22Rv1 (cell line): Measurements from ENCODE around the gene SLC22A6.

Experiments
- H3K27ac ChIP-seq: fragments of 450-650 bp; 2 replicates; pipeline ENCODE4 v1.5.1; 2017
- CTCF ChIP-seq: fragments of 450-650 bp; IDR thresholded peaks from 2 replicates; pipeline ENCODE4 v1.5.1; 2017; ENCODE audit warnings: mild to moderate bottlenecking
- ZFX ChIP-seq: fragments of 450-650 bp; IDR thresholded peaks from 2 replicates; pipeline ENCODE4 v1.6.1; 2017; ENCODE audit warnings: antibody characterized with exemption, borderline replicate concordance

SLC22A6 gene

GRCh38 chr11:62988276-62988675 is 3.5 kb upstream of the SLC22A6 start:
- no peak overlapping the region for H3K27ac ChIP-seq
- TF ChIP-seq ZFX (no peak), CTCF (no peak)

DNA sequence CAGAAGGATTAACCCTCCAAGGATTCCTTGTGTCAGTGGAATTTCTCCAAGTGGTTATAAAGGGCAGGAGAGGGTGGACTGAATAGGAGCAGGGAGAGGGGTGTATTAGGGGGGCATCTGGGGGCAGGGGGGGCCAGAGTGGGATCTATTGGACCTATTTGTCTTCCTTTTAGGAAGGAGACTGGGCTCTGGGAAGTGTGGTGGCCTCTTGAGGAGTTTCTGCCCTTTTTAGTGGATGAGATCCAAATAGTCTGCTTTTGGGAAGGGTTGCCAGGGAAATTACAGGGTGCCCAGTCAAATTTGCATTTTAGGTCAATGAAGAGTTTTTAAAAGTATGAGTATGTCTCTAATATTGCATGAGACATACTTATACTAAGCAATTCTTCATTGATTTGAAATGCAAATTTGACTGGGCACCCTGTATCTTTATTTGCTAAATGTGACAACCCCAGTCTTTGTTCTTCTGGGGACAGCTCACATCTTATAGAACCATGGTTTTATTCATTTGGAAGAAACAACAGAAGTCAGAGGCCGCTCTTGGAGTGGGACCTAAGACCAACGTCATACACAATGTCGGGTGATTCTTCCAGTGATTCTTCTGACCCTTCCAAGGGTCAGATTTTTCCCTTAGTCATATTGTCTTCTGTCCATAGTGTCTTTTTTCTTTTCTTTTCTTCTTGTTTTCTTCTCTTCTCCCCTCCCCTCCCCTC is 429 bp upstream of the SLC22A6 start:
- H3K27ac ChIP-seq: no peak overlapping the region
- no peak for TF ChIP-seq CTCF
- TF ChIP-seq ZFX: no peak

DNA sequence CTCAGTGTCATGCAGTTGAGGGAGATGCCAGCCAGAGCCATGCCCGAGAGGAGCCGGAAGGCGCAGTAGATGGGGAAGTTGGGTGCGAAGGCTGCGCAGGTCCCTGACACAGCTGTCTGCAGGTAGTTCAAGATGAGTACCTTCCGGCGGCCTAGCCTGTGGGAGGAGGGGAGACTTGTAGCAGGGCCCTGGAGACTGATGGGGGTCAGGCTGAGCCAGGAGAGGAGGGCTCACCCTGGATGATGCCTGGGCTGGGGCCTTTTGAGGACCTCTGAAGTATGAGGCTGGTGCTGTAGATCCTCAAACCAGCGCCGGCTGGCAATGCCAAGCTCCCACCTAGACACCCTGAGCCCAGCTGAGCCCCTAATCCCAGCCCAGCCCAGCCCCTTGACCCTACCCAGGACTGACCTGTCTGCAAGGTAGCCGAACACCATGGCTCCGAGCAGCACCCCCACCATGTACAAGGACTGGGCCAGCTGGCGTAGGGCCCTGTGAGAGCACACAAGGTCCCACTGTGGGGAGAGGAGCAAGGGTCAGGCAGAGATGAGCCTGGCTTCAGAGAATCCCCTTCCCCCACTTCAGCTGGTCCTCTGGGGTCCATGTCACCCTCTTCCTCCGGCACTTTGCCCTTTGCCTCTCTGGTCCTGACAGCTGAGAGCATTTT is 1.1 kb downstream of the SLC22A6 start:
- no peak overlapping the region for H3K27ac ChIP-seq
- TF ChIP-seq ZFX (no peak), CTCF (no peak)

DNA sequence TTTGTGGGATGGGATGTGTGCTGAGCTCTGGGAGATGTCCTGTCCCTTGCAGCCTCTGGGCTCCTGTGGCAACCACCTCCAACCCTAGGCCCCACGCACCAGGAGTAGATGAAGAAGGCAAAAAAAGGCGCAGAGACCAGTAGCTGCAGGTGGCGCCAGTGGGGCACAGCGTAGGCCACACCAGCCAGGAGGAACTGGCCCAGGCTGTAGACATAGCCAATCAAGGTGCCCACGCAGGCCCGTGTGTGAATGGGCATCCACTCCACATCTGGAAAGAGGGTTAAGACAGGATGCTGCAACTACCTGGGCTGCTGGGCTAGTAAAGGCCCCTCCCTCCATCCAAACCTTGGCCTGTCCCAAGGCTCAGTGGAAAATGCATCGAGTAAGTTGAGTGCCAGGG is 3.0 kb downstream of the SLC22A6 start:
- no peak overlapping the region for H3K27ac ChIP-seq
- TF ChIP-seq ZFX (no peak), CTCF (no peak)

- TF ChIP-seq ZFX (no peak), CTCF (no peak)
- no peak overlapping the region for H3K27ac ChIP-seq
Observed at GRCh38 chr11:62980133-62980760, 4.5 kb downstream of the SLC22A6 start.

DNA sequence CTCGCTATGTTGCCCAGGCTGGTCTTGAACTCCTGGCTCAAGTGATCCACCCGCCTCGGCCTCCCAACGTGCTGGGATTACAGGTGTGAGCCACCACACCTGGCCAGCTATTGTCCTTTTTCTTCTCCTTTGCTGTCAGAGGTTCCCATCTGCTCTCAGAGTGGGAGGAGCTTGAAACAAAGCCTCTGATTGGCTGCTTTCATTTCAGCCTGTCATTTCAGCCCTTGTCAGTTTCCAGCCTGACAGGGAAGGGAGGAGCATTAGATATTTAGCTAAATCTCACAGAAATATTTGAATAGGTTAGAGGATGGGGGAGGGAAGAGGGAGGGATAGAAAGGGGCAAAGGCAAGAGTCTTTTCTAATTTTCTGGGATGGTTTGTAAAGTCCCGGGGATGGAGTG is 8.7 kb downstream of the SLC22A6 start:
- H3K27ac ChIP-seq: no peak overlapping the region
- no peak for TF ChIP-seq ZFX
- TF ChIP-seq CTCF: no peak
